NCI-H1092 (cell line): ENCODE measurements around the gene COLEC12.
A peak's percentile ranks its signal among the peaks of the same experiment; 100 is the strongest.
"Not testable (repeated sequence)": the region's sequence is repeated elsewhere in the genome, so short reads cannot be mapped to it uniquely, and the experiment has no call there.

Experiments used
- DNase-seq: peaks from one replicate; lab custom pipeline; 2025; lab: John Stamatoyannopoulos, UW

Gene COLEC12

DNA sequence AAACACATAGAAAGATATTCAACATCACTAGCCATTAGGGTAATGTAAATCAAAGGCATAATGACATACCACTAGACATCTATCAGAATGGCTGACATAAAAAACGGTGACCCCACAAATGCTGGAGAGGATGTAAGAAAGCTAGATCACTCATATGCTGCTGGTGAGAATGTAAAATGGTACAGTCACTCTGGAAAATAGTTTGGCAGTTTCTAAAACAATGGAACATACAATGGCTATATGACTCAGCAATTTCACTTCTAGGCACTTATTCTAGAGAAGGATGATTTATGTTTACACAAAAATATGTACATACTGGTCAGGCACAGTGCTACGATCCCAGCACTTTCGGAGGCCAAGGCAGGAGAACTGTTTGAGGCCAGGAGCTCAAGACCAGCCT, 87.3 kb downstream of the COLEC12 start:
- DNase-seq: no peak

DNA sequence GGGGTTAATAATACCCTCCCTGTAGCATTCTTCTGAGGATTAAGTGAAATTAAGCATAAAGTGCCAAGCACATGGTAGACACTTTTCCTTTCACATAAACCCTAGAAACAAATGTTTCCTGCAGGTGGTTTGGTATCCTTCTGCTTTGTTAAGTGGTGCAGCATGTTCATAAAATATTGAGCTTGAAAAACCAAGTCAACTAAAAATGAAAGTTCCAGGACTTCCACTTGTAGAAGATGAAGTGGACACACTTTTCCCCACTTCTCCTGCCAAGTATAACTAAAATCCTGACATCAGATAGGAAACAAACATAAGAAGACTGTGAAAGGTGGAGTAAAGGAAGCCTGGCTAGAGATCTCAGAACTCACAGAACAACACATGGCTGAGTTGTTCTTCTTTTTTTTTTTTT, 90.5 kb downstream of the COLEC12 start:
- no peak for DNase-seq

DNA sequence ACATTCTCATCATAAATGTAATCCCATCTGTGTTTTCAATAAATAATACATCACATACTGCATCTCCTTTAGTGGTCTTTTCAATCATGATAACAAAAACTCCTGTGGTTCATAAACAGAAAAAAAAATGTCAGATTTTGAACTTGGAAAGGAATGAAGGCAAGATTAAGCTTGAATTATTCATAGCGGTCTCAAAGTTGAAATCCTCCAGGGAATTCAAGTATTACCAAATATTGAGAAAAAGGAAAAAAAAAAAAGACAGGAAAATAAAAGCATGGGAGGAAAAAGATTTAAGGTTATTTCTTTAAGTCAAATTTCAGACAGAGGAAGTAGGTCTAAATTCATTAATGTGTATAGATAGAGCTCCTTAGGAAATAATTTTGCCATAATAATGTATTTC, 92.1 kb downstream of the COLEC12 start:
- no peak for DNase-seq

DNA sequence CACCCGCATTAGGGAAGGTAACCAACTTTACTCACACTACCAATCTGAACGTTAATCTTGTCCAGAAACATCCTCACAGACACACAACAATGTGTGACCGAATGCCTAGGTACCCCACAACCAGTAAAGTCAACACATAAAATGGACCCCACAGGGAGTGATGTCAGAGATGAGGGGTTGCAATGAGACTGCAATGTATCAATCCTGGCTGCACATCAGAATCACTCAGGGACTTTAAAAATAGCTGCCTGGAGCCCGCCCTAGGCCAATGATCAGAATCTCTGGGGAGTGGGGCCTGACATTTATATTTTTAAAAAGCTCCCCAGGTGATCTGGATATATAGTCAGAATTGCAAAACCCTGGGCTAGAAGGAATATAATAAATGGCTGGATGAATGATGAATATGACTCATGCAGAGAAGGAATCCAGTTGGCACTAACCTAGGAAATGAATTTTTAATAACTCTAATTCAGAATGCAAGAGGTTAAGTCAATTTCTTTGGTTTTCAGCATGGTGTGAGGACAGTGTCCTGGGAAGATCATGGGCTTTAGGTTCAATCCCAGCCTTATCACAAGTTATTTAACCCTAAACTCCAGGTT, 92.8 kb downstream of the COLEC12 start:
- DNase-seq: no peak

DNA sequence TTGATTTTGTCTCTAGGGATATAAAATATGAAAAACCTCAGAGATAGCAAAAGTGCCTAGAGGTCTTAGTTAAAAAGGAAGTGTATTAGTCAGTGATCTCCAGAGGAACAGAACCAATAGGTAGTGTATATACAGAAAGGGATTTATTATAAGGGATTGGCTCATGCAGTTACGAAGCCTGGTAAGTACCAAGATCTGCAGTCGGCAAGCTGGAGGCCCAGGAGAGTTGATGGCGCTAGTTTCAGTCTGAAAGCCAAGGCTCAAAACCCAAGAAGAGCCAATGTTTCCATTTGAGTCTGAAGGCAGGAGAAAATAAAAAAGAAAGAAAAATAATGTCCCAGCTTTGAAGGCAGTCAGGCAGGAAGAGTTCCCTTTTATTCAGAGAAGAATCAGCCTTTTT, 93.3 kb downstream of the COLEC12 start:
- DNase-seq: no peak

DNA sequence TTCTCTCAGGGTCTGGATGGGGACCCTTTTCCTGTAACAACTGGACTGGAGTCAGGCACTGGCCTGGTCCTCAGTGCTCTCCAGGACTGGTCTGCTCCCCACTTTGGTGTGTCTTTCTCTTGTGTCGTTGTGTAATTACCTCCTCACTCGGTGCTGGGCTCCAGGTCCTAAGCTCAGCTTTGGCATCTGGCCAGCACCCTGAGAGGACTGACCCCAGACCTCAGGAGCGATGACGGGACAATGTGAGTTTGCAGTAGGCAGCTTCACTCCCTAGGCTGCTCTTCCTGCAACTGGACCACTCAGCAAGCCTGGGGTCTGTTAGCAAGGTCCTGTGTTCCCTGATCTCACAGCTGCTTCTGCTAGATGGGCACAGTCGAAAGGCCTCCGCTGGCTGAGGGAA, 93.8 kb downstream of the COLEC12 start:
- no peak for DNase-seq

DNA sequence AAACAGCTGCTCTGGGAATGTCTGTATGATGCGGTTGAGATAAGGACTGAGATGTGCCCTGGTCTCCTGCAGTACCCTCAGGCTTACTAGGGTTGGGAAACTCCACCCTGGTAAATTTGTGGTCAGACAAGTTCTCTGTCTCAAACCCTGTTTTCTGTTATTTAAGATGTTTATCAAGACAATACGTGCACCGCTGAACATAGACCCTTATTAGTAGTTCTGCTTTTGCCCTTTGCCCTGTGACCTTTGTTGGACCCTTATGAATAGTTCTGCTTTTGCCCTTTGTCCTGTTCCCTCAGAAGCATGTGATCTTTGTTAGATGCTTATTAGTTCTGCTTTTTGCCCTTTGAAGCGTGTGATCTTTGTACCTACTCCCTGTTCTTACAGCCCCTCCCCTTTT, 95.5 kb downstream of the COLEC12 start:
- DNase-seq: not testable (repeated sequence)

DNA sequence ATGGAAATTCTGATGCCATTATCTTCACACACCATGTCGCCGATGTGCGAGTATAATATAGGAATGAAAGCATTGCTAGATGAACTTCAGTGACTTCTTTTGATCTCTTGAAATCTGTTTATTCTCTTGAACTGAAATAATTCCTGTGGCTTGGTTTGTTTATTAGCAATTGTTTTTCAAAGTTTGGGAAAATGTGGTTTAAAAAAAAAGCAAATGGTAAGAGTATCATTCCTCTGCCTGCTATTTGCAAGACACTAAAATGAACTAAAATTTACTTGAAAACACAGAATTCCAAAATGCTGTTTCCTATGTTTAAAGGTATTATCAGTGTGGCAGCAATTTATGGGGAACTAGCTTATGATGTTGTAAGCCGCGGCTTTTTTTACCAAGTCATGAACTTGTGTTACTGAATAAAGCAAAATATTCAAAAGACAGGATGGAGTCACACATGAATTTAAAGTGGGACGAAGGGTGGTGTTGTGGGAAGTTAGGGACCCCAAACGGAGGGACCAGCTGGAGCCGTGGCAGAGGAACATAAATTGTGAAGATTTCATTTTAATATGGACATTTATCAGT, 96.4 kb downstream of the COLEC12 start:
- no peak for DNase-seq

DNA sequence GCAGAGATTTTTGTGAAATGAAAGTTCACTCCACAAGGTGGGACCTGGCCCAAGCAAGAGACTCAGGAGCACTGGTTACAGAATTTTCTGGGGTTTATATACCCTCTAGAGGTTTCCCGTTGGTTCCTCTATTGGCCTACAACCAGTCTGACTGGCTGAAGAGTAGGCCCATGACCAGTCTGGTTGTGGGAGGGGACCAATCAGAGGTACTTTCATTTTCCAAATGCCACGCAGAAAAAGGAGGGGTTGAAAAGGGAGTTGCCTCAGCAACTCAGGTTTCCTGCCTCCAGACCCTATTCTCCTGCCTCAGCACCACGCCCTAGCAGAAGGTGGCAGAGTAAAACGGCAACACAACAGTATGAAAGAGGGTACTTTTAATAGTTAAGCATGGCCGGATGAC, 98.4 kb downstream of the COLEC12 start:
- DNase-seq: no peak

DNA sequence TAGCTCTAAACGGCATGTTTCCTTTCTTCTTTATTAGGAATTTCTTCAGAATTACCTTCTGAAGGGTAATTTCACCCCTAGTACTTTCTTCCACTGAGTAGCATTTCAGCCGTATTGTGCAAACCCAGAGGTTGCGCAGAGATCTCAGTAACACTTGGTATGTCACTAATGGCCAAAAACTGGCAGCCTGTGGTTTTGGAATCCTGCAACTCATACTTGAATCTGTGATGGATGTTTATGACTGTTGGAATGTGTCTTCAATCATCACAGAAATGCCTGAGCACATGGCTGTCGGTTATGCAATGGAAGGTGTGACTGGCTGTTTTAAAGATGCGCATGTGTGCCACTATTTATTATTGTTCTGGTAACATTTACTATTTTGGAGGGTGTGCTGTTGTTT, 100.0 kb downstream of the COLEC12 start:
- no peak for DNase-seq

DNA sequence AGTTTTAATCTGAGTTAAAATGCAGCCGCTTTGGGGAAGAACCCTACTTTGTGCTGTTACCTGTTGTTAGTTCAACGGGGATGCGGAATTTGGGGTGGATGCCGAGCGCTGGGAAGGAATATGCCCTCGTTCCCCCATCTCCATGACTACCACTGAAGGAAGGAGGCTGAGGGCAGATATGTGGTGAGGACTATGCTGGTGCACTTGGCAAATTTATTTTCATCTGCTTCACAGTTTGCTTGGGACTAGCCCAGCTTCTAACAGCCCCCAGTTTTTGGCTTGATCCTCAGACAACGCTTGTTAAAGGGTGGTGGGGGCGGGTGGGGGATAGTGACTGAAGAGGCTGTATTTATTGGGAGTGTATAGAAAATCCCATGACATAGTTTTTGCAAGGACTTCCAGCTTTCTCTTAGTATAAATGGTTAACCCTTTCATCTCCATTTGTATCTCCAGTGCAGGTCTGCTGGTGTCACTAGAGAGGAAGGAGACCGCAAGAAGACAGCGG, 100.8 kb downstream of the COLEC12 start:
- DNase-seq: no peak

DNA sequence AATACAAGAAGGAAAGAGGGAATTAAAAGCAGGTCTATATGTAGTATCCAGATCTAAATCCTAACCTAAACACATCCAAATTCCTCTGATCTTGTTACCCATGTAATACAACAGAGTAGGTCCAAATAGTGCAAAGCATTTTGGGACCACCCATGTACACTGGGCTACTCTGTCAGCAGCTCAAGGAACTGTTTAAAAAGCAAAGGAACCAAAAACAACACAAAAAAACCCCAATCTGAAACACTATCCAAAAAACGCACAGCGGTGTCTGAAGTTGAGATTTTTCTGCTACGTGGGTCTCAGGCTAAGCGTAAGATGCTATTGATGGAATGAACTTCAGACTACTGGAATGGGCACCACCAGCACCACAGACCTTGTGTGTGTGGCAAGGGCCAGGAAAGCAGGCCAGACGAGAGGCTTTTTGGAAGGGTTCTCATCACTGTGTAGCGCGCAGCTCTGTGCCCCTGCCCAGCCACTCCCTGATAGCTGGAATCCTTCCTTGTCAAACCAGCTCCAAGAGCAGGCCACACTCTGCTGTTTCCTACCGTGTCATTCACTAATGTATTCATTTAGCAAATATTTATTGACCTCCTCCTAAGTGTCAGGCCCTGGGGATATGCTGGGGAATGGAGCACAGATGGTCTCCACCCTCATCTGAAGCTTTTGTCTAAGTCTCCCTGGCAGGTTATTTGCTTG, 101.4 kb downstream of the COLEC12 start:
- DNase-seq: no peak

DNA sequence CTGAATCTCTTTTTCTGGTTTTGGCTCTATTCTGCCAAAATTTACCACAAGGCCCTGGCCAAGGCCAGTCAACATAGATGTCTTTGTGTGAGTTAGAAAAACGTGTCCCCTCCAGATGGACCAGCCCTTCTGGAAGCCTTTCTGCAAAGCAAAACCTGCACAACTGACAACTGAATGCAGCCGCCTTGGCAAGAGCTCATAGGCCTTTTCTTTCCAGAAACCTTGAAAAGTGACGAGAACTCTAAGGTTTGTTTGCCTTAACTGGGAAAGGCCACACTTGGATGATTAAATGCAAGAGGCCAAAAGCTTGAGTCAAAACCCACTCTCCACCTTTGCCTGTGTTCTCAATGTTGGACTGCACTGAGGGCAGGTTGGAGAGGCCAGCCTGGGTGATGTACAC, 103.9 kb downstream of the COLEC12 start:
- no peak for DNase-seq

DNA sequence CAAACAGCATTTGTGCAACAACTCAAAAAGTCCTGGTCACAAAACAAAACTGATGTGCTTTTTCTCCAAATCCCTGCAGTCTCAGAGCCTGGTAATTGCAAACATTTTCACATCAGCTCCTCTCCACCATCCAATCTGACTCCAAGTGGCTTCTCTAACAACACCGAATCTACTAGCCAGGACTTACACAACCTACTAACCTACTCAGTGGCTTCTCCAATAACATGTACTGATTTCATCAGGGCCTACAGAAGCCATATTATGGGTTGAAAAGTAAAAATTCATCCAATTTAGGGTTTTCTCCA, 104.3 kb downstream of the COLEC12 start:
- no peak for DNase-seq

DNA sequence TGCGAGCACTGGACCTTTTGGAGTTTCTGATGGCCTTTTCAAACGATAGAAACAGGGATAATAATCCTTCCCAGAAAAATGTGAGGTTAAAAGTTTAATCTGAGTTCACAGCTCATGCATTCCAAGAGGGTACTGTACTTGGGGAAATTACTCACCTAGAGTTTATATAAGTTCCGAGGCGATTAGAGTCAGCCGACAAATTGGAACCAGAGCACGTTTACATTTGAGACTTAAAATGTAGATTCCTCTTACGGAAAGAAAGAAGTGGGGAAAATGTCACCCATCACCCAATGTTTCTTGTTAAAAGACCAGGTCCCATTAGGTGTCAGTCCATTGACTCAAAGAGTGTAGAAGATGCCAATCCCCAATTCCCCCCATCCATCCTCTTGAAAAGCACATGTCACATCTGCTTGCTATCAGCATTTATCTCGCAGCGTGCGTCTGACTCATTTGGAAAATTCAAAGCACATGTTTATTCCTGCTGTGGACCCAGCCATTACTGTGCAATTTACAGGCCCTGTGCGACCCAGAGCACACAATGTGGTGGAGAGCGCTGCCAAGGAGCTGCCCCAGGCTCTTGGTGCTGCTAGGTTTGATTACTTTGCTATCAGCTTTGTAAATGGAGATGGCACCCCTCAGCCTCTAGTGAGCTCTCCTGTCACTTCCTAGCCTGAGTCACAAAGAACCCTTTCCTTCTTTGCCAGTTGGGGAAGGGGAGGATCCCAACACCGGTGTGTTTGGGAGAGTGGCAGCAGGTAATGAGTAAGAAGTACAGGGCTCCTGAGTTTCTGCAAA, 104.8 kb downstream of the COLEC12 start:
- DNase-seq: peak; percentile 30

DNA sequence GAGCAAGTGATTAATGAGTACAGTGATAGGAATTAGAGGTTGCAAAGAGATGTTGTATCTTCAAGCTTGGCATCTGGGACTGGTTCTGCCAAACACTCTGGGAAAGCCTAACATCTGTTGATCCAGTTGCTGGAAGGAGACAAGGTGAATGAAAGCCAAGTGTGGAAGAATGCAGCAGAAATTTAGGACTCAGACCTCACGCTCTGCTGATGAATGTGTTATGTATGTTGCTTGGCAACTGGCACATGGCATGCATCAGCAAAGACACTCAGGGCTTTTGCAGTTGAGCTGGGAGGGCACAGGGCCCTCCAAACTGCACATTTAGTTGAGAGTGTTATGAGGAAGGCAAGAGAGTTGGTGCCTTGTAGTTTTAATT, 105.5 kb downstream of the COLEC12 start:
- DNase-seq: no peak

DNA sequence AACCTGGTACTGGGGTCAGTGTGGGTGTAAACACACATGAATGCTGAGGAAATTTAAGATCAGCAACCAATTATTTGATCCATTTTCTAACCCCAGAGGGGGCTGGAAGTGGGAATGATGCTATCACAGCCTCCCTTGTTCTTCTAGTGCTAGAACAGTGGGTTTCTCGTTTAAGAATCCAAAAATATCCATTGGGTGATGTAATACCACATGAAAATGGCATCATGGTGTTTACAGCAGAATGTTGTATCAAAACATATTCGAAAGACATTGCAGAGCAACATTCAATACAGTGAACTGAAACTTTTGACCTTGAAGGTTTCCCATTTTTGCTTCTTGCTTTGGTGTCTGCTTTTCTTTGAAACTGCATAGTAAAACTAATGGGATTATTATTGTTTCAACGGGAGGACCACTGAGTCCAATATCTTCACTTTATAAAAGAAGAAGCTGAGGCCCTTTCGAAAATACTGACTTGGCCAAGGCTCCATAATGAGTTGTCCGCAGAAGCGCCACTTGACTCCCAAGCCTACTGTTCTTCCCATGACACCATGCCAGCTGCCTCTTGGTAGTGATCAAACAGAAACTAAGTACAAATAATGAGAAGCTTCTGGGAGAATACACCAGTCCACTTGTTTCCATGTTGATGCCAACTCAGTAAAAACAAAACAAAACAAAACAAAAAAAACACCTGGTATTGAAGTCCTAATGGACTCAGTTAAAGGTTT, 106.1 kb downstream of the COLEC12 start:
- no peak for DNase-seq

DNA sequence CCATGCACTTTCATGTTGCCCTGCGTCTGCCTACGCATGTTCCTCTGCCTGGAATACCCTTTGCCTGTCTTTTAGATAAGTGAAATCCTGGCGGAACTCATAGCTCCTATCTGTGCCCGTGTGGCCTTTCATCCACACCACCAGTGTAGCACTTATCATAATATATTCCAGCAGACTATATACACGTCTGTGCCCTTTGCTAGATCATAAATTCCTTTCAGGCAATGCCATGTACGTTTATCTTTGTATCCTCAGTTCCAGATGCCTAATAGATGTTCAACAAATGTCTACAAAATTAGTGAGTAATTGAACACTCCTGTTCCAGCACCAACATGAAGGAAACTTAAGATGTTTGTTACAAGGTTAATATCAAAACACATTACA, 106.9 kb downstream of the COLEC12 start:
- DNase-seq: no peak

DNA sequence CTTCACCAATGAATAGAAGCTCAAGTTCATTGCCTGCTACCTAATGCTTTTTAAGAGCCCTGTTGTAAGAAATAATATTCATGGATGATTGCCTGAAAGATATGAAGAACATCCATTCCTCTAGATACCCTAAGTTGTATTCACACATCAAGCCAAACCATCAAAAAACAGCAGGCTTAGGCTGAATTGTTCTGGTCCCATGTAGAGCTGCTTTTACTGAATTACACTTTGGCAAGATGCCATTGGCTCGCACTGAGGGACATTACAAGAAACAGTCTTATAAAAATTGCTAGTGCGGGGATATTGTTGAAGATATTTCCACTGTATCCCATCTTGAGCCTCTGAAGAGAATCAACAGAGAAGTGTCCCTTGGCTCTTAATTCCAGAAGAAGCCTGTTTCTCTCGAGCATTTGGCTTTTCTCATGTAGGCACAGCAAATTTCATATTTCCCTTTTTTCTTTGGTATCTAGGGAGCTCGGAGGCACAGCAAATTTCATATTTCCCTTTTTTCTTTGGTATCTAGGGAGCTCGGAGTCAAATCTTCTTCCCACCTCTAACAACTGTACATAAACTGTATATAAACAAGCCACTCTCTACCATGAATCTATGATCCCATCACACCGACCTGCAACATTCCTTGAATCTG, 107.5 kb downstream of the COLEC12 start:
- no peak for DNase-seq

DNA sequence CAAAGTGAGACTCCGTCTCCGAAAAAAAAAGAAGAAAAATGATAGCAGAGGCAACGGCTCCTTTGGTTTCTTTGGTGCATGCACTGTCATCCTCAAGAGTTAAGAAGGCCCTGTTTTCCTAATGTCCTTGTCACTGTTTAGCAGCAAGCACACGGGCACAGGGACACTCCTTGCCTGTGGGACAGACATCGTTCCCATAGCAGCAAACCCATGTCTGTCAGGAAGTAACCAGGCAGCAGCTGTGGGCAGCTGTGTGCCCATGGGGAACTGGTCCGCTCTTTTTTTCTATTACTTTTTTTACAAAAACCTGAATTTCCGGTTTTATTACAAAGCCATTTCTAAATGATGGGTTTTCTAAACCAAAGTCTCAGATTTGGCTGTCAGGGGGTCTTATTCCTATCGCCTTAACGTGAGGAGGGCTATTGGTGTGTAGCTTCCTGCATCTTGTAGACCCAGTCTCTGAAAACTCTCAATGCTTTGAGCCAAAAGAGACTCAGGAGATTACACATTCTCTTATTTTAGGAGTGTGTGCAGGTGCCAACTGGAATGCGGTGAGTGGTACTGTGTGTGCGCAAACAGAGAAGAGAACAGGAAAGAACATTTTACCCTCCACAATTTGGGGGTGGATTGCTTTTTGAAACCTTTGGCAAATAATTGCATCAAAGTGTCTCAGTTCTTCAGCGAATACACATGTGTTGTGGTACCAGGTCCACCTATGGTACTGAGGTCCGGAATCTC, 109.6 kb downstream of the COLEC12 start:
- DNase-seq: no peak
